Thyroid gland (tissue), 4 donors: ENCODE data around the gene ARHGEF40. TPM values are rescaled to one million over a fixed set of nuclear protein-coding genes. Genes with fewer than 3 reads are reported as not detected.
"Not testable (repeated sequence)": the region's sequence is repeated elsewhere in the genome, so short reads cannot be mapped to it uniquely, and the experiment has no call there.

ENCODE experiments used
- DNase-seq, 2 donors: peaks; one replicate each; pipeline ENCODE4 v3.0.0-alpha.2; 2019
- H3K27ac ChIP-seq, 3 donors: fragments of 200-600 bp; sonication (generic); 1 replicate in 2 of 3; 2 replicates in 1 of 3; pipeline ENCODE4 v1.5.1; 2016 to 2019; ENCODE audit warnings: mild to moderate bottlenecking in 1 of 3, moderate library complexity in 1 of 3
- H3K27me3 ChIP-seq: fragments of 200-600 bp; sonication (generic); one replicate; pipeline ENCODE4 v1.5.1; 2019
- H3K36me3 ChIP-seq, 2 donors: fragments of 200-600 bp; sonication (generic); one replicate each; pipeline ENCODE4 v1.5.1; 2016 to 2019
- H3K4me1 ChIP-seq, 2 donors: fragments of 200-600 bp; sonication (generic); one replicate each; pipeline ENCODE4 v1.5.1; 2017 to 2019
- H3K4me3 ChIP-seq, 3 donors: fragments of 200-600 bp; sonication (generic); replicated peaks in 1 of 3; 1 replicate in 2 of 3; 2 replicates in 1 of 3; pipeline ENCODE4 v1.5.1; 2016; ENCODE audit warnings: mild to moderate bottlenecking in 1 of 3
- H3K9me3 ChIP-seq: fragments of 200-600 bp; sonication (generic); one replicate; pipeline ENCODE4 v1.5.1; 2017
- POLR2A ChIP-seq, 2 donors: fragments of 450-650 bp; IDR thresholded peaks; one replicate each; pipeline ENCODE4 v1.6.1; 2017; ENCODE audit warnings: antibody characterized with exemption in 2 of 2, mild to moderate bottlenecking in 2 of 2, moderate library complexity in 1 of 2
- WGBS, 2 donors: methylation state at CpG; one replicate each; pipeline ENCODE4 v1.1.5; 2017; 5-methylcytosine and 5-hydroxymethylcytosine counted together
- intact Hi-C: fragments of 100-400 bp; cut with DNase I; formaldehyde crosslinking; loops from one replicate; pipeline ENCODE4 v1.15.1; 2023
- total RNA-seq, 4 donors: library from RNA; depleted of rRNA; stranded (reverse); fragments of >200 nt; gene quantifications; one replicate each; pipeline ENCODE4 v1.2.3, GENCODE V29; 2016
- TF ChIP-seq, protein P1 (sequence below), 6 experiments: fragments of 200-600 bp in 3 of 6; fragments of 450-650 bp in 3 of 6; sonication (generic) in 3 of 6; IDR thresholded peaks; one replicate each; pipeline ENCODE4 v1.5.1; 2016 to 2019; ENCODE audit warnings: antibody characterized with exemption in 6 of 6, mild to moderate bottlenecking in 2 of 6, inconsistent platforms in 1 of 6, moderate library complexity in 1 of 6

ARHGEF40 gene
- total RNA-seq, 4 donors from 2014 or later, result 28.1 to 44.8 (median 43.4) TPM

DNA sequence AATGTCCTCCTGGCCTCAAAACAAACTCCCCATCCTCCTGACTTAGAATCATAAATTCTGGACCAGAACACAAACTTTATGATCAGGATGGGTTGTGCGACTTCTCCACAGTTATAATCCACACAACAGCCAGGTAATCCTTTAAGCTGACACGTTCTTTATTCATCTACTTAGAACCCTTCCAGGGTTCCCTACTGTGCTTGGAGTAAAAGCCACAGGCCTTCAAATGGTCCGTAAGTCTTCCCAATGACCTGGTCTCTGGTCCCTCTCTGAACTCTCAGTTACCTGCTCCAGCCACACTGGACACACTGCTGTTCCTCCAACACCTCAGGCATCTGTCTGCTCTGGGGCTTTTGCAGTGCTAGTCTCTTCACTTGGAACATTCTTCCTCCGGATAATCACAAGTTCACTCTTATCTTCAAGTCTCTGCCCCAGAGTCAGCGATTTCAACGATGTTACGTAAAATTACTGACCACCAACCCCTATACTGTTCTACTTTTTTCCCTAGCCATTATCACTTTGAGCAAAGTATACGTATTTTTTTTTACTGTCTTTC lies 29.7 kb upstream of the ARHGEF40 start:
- no peaks in the 10 kb centered on the region for H3K27me3 ChIP-seq
- intact Hi-C loops, result loop anchor here (2.0 kb wide), 1 partner anchor 24 kb away; no protein-coding TSS in a partner anchor
- DNase-seq, result no peak
- no peak overlapping the region for H3K27ac ChIP-seq
- TF ChIP-seq, protein P1, sequence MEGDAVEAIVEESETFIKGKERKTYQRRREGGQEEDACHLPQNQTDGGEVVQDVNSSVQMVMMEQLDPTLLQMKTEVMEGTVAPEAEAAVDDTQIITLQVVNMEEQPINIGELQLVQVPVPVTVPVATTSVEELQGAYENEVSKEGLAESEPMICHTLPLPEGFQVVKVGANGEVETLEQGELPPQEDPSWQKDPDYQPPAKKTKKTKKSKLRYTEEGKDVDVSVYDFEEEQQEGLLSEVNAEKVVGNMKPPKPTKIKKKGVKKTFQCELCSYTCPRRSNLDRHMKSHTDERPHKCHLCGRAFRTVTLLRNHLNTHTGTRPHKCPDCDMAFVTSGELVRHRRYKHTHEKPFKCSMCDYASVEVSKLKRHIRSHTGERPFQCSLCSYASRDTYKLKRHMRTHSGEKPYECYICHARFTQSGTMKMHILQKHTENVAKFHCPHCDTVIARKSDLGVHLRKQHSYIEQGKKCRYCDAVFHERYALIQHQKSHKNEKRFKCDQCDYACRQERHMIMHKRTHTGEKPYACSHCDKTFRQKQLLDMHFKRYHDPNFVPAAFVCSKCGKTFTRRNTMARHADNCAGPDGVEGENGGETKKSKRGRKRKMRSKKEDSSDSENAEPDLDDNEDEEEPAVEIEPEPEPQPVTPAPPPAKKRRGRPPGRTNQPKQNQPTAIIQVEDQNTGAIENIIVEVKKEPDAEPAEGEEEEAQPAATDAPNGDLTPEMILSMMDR (IDR thresholded peaks at IDR 0.05), result no peak
- no peak for TF ChIP-seq POLR2A (IDR thresholded peaks at IDR 0.05)
- no peak overlapping the region for H3K4me3 ChIP-seq
- no peaks in the 10 kb centered on the region for H3K9me3 ChIP-seq
- WGBS, 2 donors, result 77 to 80% methylated on average over 8 of the region's 8 CpGs
- no peaks in the 10 kb centered on the region for H3K36me3 ChIP-seq
- H3K4me1 ChIP-seq, result peaks cover 28 to 40% of the 10 kb centered on the region in 2 donors

DNA sequence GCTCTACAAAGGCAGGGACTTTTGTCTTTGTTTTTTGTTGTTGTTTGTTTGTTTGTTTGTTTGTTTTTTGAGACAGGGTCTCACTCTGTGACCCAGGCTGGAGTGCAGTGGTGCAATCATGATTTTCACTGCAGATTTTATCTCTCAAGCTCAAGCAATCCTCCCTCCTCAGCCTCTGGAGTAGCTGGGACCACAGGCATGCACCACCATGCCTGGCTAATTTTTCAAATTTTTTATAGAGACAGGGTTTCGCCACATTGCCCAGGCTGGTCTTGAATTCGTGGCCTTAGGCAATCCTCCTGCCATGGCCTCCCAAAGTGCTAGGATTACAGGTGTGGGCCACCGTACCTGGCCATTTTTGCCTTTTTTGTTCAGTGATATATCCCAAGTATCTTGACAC lies 29.2 kb upstream of the ARHGEF40 start:
- not testable (repeated sequence) for H3K27ac ChIP-seq, H3K9me3 ChIP-seq, H3K27me3 ChIP-seq, H3K36me3 ChIP-seq, H3K4me3 ChIP-seq, DNase-seq
- 83 to 88% methylated on average over 3 of the region's 3 CpGs for whole genome bisulfite sequencing, 2 donors
- H3K4me1 ChIP-seq, result peaks cover 28 to 40% of the 10 kb centered on the region in 2 donors
- intact Hi-C loops, result loop anchor here (2.0 kb wide), 1 partner anchor 24 kb away; no protein-coding TSS in a partner anchor

DNA sequence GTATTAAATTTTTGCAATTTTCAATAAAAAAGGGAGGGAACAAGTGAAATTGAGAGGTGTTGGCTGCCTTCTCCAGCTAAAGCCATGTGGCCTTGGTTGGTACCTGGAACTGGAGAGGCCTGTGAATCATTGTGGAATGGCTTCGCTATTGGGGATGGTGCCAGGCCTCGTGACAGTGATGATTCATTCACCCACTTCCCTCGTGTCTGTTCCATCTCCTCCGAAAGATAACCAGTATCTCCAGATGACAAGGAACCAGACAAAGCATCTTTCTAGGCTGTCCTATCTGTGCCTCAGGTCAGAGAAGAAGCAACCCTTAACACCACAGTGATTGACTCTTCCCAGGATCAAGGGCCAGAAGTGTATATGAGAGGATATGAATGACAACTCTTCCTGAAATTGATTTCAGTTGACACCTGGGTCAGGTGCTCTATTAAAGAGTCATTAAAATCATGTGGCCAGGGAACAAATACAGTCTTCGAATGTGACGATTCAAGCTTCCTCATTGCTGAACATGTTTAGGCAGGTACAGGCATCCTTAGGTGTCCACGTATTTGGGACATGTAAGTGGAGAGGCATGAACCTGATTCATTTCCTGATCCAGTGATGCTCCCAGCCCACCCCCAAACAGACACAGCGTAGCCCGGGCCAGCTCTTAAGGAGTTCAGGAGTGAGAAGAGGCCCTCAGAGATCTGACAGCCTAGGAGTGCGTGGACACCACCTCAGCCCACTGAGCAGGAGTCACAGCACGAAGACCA lies 28.2 kb upstream of the ARHGEF40 start, which contains the start of gene RNASE7:
Gene RNASE7, plus strand, starts transcription at position 687 of the 758 bp plus-strand sequence. CDS start 631 bp downstream, outside the sequence.
- intact Hi-C loops, result loop anchor here (2.0 kb wide), 1 partner anchor 25 kb away; no protein-coding TSS in a partner anchor
- peak within 1 kb of the TSS in 1 of 3 donors; percentile 64 for H3K27ac ChIP-seq
- WGBS, 2 donors, result 76 to 84% methylated on average over 11 of the region's 11 CpGs

DNA sequence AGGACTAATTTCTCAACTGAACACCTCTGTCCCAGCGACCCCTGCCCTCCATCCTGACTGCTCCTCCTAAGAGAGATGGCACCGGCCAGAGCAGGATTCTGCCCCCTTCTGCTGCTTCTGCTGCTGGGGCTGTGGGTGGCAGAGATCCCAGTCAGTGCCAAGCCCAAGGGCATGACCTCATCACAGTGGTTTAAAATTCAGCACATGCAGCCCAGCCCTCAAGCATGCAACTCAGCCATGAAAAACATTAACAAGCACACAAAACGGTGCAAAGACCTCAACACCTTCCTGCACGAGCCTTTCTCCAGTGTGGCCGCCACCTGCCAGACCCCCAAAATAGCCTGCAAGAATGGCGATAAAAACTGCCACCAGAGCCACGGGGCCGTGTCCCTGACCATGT lies 27.2 kb upstream of the ARHGEF40 start:
- intact Hi-C loops, result no loop called here
- Histone ChIP-seq H3K27me3 (no peaks in the 10 kb centered on the region), H3K4me3 (no peak overlapping the region), H3K36me3 (no peaks in the 10 kb centered on the region), H3K9me3 (no peaks in the 10 kb centered on the region), H3K27ac (peak overlapping the region in 1 of 3 donors; percentile 64), H3K4me1 (peaks cover 28 to 40% of the 10 kb centered on the region in 2 donors)
- no peak for DNase-seq
- WGBS, 2 donors, result 61 to 73% methylated on average over 8 of the region's 8 CpGs
- TF ChIP-seq, protein P1 (IDR thresholded peaks at IDR 0.05), result no peak
- TF ChIP-seq POLR2A (IDR thresholded peaks at IDR 0.05), result no peak

More for the DNA sequence above, 28.2 kb upstream of the ARHGEF40 start, which contains the start of gene RNASE7:
- no peaks in the 10 kb centered on the region for H3K9me3 ChIP-seq
- TF ChIP-seq POLR2A (IDR thresholded peaks at IDR 0.05), result no peak
- TF ChIP-seq, protein P1 (IDR thresholded peaks at IDR 0.05), result no peak
- no peak for DNase-seq
- H3K27me3 ChIP-seq, result no peaks in the 10 kb centered on the region
- no peak within 1 kb of the TSS for H3K4me3 ChIP-seq
- H3K36me3 ChIP-seq, result no peaks in the 10 kb centered on the region
- peaks cover 28 to 40% of the 10 kb centered on the region in 2 donors for H3K4me1 ChIP-seq

DNA sequence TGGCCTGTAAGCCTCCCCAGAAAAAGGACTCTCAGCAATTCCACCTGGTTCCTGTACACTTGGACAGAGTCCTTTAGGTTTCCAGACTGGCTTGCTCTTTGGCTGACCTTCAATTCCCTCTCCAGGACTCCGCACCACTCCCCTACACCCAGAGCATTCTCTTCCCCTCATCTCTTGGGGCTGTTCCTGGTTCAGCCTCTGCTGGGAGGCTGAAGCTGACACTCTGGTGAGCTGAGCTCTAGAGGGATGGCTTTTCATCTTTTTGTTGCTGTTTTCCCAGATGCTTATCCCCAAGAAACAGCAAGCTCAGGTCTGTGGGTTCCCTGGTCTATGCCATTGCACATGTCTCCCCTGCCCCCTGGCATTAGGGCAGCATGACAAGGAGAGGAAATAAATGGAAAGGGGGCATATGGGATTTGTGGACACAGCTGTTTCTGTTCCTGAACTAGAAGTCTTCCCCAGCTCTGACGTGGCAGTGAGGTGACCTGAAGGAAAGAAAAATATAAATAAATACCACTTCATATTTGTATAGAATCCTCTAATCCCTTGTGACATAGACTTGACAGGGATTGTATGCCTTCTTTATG lies 26.6 kb upstream of the ARHGEF40 start:
- H3K4me3 ChIP-seq, result no peak overlapping the region
- intact Hi-C loops, result no loop called here
- 34 to 35% methylated on average over 2 of the region's 2 CpGs for WGBS, 2 donors
- no peaks in the 10 kb centered on the region for H3K27me3 ChIP-seq
- H3K27ac ChIP-seq, result peak overlapping the region; percentile 23 to 71 (median 64)
- TF ChIP-seq, protein P1 (IDR thresholded peaks at IDR 0.05), result no peak
- no peak for TF ChIP-seq POLR2A (IDR thresholded peaks at IDR 0.05)
- H3K36me3 ChIP-seq, result no peaks in the 10 kb centered on the region
- H3K9me3 ChIP-seq, result no peaks in the 10 kb centered on the region
- DNase-seq, result no peak
- H3K4me1 ChIP-seq, result peaks cover 27 to 35% of the 10 kb centered on the region in 2 donors
